ENCODE results near the gene ASCL5.

GRCh38 chr1:201146626-201147390, 19.8 kb upstream of the ASCL5 start:
- TF ChIP-seq CTCF (IDR thresholded peaks at IDR 0.05; ENCODE audit: low read depth, low read length) (no peak), POLR2A (IDR thresholded peaks at IDR 0.05; ENCODE audit: extremely low read depth, insufficient read length) (no peak), MYC (IDR thresholded peaks at IDR 0.05; ENCODE audit: low read depth, low read length) (no peak)

All from NB4 (cell line).